ENCODE data around the gene EYS. TPM values are rescaled to one million over a fixed set of nuclear protein-coding genes. Genes with fewer than 3 reads are reported as not detected.

Gene EYS
- polyA plus RNA-seq, 1 experiment = not detected

- DNase-seq (ENCODE audit: low read depth, low spot score) = no peak
- POLR2A ChIA-PET = no interaction called here
Observed at GRCh38 chr6:64294034-64294433, 1413.0 kb downstream of the EYS start.

GRCh38 chr6:64293298-64293697 is 1413.7 kb downstream of the EYS start:
- ChIA-PET CTCF (interaction anchor here (0.9 kb wide), 1 partner anchor 37 kb away, joined by 6 read pairs; no protein-coding TSS in a partner anchor), POLR2A (no interaction called here)
- no peak for DNase-seq (ENCODE audit: low read depth, low spot score)
- TF ChIP-seq CTCF (IDR thresholded peaks at IDR 0.05; ENCODE audit: low read depth, low read length) = no peak
- H3K27ac ChIP-seq (ENCODE audit: low read depth, low read length) = no peak overlapping the region
- H3K9me3 ChIP-seq (ENCODE audit: control insufficient read depth, insufficient read depth, low read length) = no peaks in the 10 kb centered on the region
- H3K4me3 ChIP-seq (ENCODE audit: low read depth, low read length) = no peak overlapping the region
- no peaks in the 10 kb centered on the region for H3K27me3 ChIP-seq (ENCODE audit: control insufficient read depth, insufficient read depth, low read length)

More at GRCh38 chr6:64294034-64294433, 1413.0 kb downstream of the EYS start:
- no peaks in the 10 kb centered on the region for H3K27me3 ChIP-seq (ENCODE audit: control insufficient read depth, insufficient read depth, low read length)
- CTCF ChIA-PET = interaction anchor here (0.7 kb wide), 1 partner anchor 15 kb away, joined by 3 read pairs; no protein-coding TSS in a partner anchor
- H3K9me3 ChIP-seq (ENCODE audit: control insufficient read depth, insufficient read depth, low read length) = no peaks in the 10 kb centered on the region
- no peak overlapping the region for H3K4me3 ChIP-seq (ENCODE audit: low read depth, low read length)
- H3K27ac ChIP-seq (ENCODE audit: low read depth, low read length) = no peak overlapping the region
- no peak for TF ChIP-seq CTCF (IDR thresholded peaks at IDR 0.05; ENCODE audit: low read depth, low read length)

- CTCF ChIA-PET = interaction anchor here (2.4 kb wide), 1 partner anchor 10 kb away, joined by 7 read pairs; no protein-coding TSS in a partner anchor
- Histone ChIP-seq H3K9me3 (ENCODE audit: control insufficient read depth, insufficient read depth, low read length) (no peaks in the 10 kb centered on the region), H3K27me3 (ENCODE audit: control insufficient read depth, insufficient read depth, low read length) (no peaks in the 10 kb centered on the region), H3K4me3 (ENCODE audit: low read depth, low read length) (no peak overlapping the region), H3K27ac (ENCODE audit: low read depth, low read length) (no peak overlapping the region)
- no peak for TF ChIP-seq CTCF (IDR thresholded peaks at IDR 0.05; ENCODE audit: low read depth, low read length)
- POLR2A ChIA-PET = no interaction called here
- DNase-seq (ENCODE audit: low read depth, low spot score) = no peak
Observed at GRCh38 chr6:64290867-64291266, 1416.2 kb downstream of the EYS start.

GRCh38 chr6:64289931-64290330 is 1417.1 kb downstream of the EYS start:
- ChIA-PET CTCF (no interaction called here), POLR2A (no interaction called here)
- no peak for TF ChIP-seq CTCF (IDR thresholded peaks at IDR 0.05; ENCODE audit: low read depth, low read length)
- DNase-seq (ENCODE audit: low read depth, low spot score) = no peak
- no peak overlapping the region for H3K4me3 ChIP-seq (ENCODE audit: low read depth, low read length)
- no peaks in the 10 kb centered on the region for H3K9me3 ChIP-seq (ENCODE audit: control insufficient read depth, insufficient read depth, low read length)
- no peaks in the 10 kb centered on the region for H3K27me3 ChIP-seq (ENCODE audit: control insufficient read depth, insufficient read depth, low read length)
- no peak overlapping the region for H3K27ac ChIP-seq (ENCODE audit: low read depth, low read length)

GRCh38 chr6:64288351-64288750 is 1418.7 kb downstream of the EYS start:
- no peaks in the 10 kb centered on the region for H3K27me3 ChIP-seq (ENCODE audit: control insufficient read depth, insufficient read depth, low read length)
- H3K4me3 ChIP-seq (ENCODE audit: low read depth, low read length) = no peak overlapping the region
- CTCF ChIA-PET = no interaction called here
- no peak for TF ChIP-seq CTCF (IDR thresholded peaks at IDR 0.05; ENCODE audit: low read depth, low read length)
- POLR2A ChIA-PET = no interaction called here
- no peak for DNase-seq (ENCODE audit: low read depth, low spot score)
- no peaks in the 10 kb centered on the region for H3K9me3 ChIP-seq (ENCODE audit: control insufficient read depth, insufficient read depth, low read length)
- no peak overlapping the region for H3K27ac ChIP-seq (ENCODE audit: low read depth, low read length)

Measured in AG04450 (cell line).